Activated naive CD4-positive, alpha-beta T cell treated with anti-CD3 and anti-CD28 coated beads for 36 hours (primary cell): ENCODE results near the gene TUBA3D. TPM values are rescaled to one million over a fixed set of nuclear protein-coding genes. Genes with fewer than 3 reads are reported as not detected.
"Not testable (repeated sequence)": the region's sequence is repeated elsewhere in the genome, so short reads cannot be mapped to it uniquely, and the experiment has no call there.

Experiments used
- CTCF ChIA-PET: fragments of 350-600 bp; sonication (Branson Sonifier 250); formaldehyde crosslinking; loops from one replicate; lab custom pipeline; 2021; ENCODE audit warnings: antibody characterized with exemption; lab: Charles Lee
- DNase-seq: peaks from one replicate; pipeline ENCODE4 v3.0.0-alpha.2; 2020
- H3K27ac Mint-ChIP-seq: one replicate; pipeline ENCODE4 v1.8.0; 2021; ENCODE audit warnings: mild to moderate bottlenecking, mixed read lengths
- H3K27me3 Mint-ChIP-seq: one replicate; pipeline ENCODE4 v1.8.0; 2021; ENCODE audit warnings: low read depth, mixed read lengths
- H3K36me3 Mint-ChIP-seq: one replicate; pipeline ENCODE4 v1.8.0; 2021; ENCODE audit warnings: low read depth, mixed read lengths
- H3K4me1 Mint-ChIP-seq: one replicate; pipeline ENCODE4 v1.8.0; 2021; ENCODE audit warnings: low read depth, mixed read lengths
- H3K4me3 Mint-ChIP-seq: one replicate; pipeline ENCODE4 v1.8.0; 2021; ENCODE audit warnings: mild to moderate bottlenecking, moderate library complexity, mixed read lengths
- H3K9me3 Mint-ChIP-seq: one replicate; pipeline ENCODE4 v1.8.0; 2021; ENCODE audit warnings: mixed read lengths
- intact Hi-C: fragments of 100-400 bp; cut with micrococcal nuclease; formaldehyde crosslinking; loops from one replicate; pipeline ENCODE4 v1.15.1; 2023
- total RNA-seq, 2 experiments: library from RNA; stranded (reverse); gene quantifications; one replicate each; pipeline ENCODE4 v1.2.3, GENCODE V29; 2021

The TUBA3D gene
- total RNA-seq, 2 experiments from 2014 or later = not detected

DNA sequence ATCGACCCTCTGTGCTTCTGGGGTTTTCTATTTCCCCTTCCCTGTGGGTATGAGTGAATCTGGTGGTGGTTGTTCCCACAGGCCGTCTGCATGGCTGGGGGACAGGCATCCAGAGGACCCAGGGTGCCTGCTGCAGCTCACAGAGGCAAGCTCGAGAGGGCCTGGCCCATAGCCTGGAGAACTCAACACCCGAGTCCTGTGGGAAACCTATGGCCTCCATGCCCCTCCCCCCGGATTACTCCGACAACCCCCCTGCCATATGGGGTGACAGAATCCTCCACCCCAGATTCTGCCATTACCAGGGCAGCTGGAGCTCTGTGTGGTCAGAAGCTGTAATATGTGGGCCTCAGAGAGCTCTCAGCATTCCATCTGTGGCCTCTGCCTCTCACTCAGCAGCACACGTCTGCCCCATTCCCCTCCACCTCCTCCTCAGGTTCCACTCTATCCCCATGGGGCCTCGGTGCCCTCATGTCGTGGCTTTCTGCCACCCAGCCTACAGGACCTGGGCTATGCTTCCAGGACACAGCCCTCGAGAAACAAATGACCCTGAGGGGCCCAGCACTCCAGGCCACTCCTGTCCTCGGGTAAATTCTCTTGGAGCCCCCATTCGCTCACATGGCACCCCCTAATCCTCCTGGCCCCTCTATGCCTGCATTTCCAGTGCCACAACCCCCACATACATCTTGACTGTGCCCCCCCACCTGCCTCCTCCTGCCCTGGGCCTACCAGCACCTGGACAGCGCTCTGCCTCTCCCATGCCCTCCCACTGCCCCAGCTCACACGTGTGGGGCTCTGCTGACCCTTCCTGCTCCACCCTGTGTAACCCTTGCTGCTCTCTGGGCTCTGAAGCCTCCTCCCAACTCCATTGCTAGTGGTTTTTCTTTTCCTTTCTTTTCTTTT, 12.6 kb downstream of the TUBA3D start:
- DNase-seq = no peak
- H3K4me1 Mint-ChIP-seq = peaks cover 19% of the 10 kb centered on the region
- H3K27me3 Mint-ChIP-seq = no peaks in the 10 kb centered on the region
- H3K27ac Mint-ChIP-seq = peak overlapping the region; percentile 63
- no peaks in the 10 kb centered on the region for H3K9me3 Mint-ChIP-seq
- peaks cover 27% of the 10 kb centered on the region for H3K36me3 Mint-ChIP-seq
- no peak overlapping the region for H3K4me3 Mint-ChIP-seq
- CTCF ChIA-PET = interaction anchor here (0.6 kb wide), 1 partner anchor 41 kb away, joined by 3 read pairs; no protein-coding TSS in a partner anchor
- intact Hi-C loops = no loop called here

GRCh38 chr2:131490616-131491468, 14.9 kb downstream of the TUBA3D start:
- CTCF ChIA-PET = interaction anchor here (1.3 kb wide), 1 partner anchor 77 kb away, joined by 6 read pairs; no protein-coding TSS in a partner anchor
- H3K4me3 Mint-ChIP-seq = peak overlapping the region; percentile 83
- intact Hi-C loops = loop anchor here (5.0 to 10.0 kb wide), 3 partner anchors 64 to 1116 kb away; no protein-coding TSS in a partner anchor
- not testable (repeated sequence) for H3K27me3 Mint-ChIP-seq, H3K9me3 Mint-ChIP-seq
- peaks cover 35% of the 10 kb centered on the region for H3K4me1 Mint-ChIP-seq
- H3K36me3 Mint-ChIP-seq = peaks cover 28% of the 10 kb centered on the region
- peak overlapping the region; percentile 86 for H3K27ac Mint-ChIP-seq
- peak; percentile 54 for DNase-seq

DNA sequence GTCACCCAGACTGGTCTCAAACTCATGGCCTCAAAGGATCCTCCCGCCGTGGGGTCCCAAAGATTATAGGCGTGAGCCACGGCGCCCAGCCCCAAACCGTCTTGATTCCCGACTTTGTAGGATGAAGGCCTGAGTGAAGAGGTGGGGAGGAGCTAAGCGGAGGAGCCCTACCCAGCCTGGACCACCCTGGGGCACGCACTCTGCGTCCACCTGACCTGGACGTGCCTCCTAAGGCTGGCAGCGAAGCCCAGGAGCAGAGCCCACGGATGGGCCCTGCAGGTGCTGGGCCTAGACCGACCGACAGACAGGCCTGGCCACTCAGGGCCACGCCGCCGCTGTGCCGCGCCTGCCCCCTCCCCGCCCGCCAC, 15.5 kb downstream of the TUBA3D start:
- CTCF ChIA-PET = interaction anchor here (1.3 to 2.8 kb wide), 3 partner anchors 36 to 337 kb away, joined by 6 to 14 read pairs (median 6); partner anchors contain the start of gene CCDC74A
- not testable (repeated sequence) for DNase-seq, H3K9me3 Mint-ChIP-seq, H3K27me3 Mint-ChIP-seq
- Mint-ChIP-seq H3K36me3 (peaks cover 25% of the 10 kb centered on the region), H3K4me1 (peaks cover 37% of the 10 kb centered on the region), H3K4me3 (peak overlapping the region; percentile 83), H3K27ac (peak overlapping the region; percentile 86)
- intact Hi-C loops = loop anchor here (5.0 to 10.0 kb wide), 3 partner anchors 64 to 1117 kb away; no protein-coding TSS in a partner anchor

- H3K27me3 Mint-ChIP-seq, DNase-seq, H3K9me3 Mint-ChIP-seq: not testable (repeated sequence)
- H3K27ac Mint-ChIP-seq = peak within 1 kb of the TSS; percentile 86
- CTCF ChIA-PET = interaction anchor here (0.6 to 2.8 kb wide), 9 partner anchors 9 to 400 kb away, joined by 3 to 14 read pairs (median 4); partner anchors contain the start of gene CCDC74A
- H3K4me1 Mint-ChIP-seq = peaks cover 40% of the 10 kb centered on the region
- intact Hi-C loops = loop anchor here (1.0 to 10.0 kb wide), 13 partner anchors 35 to 1309 kb away; partner anchors contain the start of genes CCDC74A, FAM168B, IMP4 and MZT2B
- peaks cover 25% of the 10 kb centered on the region for H3K36me3 Mint-ChIP-seq
- H3K4me3 Mint-ChIP-seq = peak within 1 kb of the TSS; percentile 86
These were observed 16.1 kb downstream of the TUBA3D start, which contains the start of gene MZT2A for GRCh38 chr2:131492015-131492417. TSS of gene MZT2A (minus strand) at chr2:131492397. CDS start at chr2:131492376, 21 bp downstream.

- H3K4me3 Mint-ChIP-seq = peak overlapping the region; percentile 86
- intact Hi-C loops = loop anchor here (1.0 to 10.0 kb wide), 13 partner anchors 35 to 1310 kb away; partner anchors contain the start of genes CCDC74A, FAM168B, IMP4 and MZT2B
- no peaks in the 10 kb centered on the region for H3K27me3 Mint-ChIP-seq
- no peaks in the 10 kb centered on the region for H3K9me3 Mint-ChIP-seq
- DNase-seq = peak; percentile 95
- H3K4me1 Mint-ChIP-seq = peaks cover 43% of the 10 kb centered on the region
- H3K36me3 Mint-ChIP-seq = peaks cover 25% of the 10 kb centered on the region
- CTCF ChIA-PET = interaction anchor here (0.6 to 2.8 kb wide), 13 partner anchors 9 to 402 kb away, joined by 3 to 14 read pairs (median 4); partner anchors contain the start of gene CCDC74A
- peak overlapping the region; percentile 85 for H3K27ac Mint-ChIP-seq
These were observed 16.7 kb downstream of the TUBA3D start for GRCh38 chr2:131492418-131493198.

- CTCF ChIA-PET = interaction anchor here (0.6 to 2.8 kb wide), 11 partner anchors 10 to 403 kb away, joined by 3 to 14 read pairs (median 4); partner anchors contain the start of gene CCDC74A
- H3K27me3 Mint-ChIP-seq = no peaks in the 10 kb centered on the region
- DNase-seq = peak; percentile 16
- peak overlapping the region; percentile 85 for H3K27ac Mint-ChIP-seq
- peaks cover 24% of the 10 kb centered on the region for H3K36me3 Mint-ChIP-seq
- intact Hi-C loops = loop anchor here (2.0 to 10.0 kb wide), 8 partner anchors 53 to 1311 kb away; partner anchors contain the start of genes IMP4 and MZT2B
- peaks cover 49% of the 10 kb centered on the region for H3K4me1 Mint-ChIP-seq
- no peaks in the 10 kb centered on the region for H3K9me3 Mint-ChIP-seq
- H3K4me3 Mint-ChIP-seq = peak overlapping the region; percentile 86
These were observed 17.5 kb downstream of the TUBA3D start for GRCh38 chr2:131493199-131493968.

GRCh38 chr2:131495506-131495905, 19.6 kb downstream of the TUBA3D start:
- Mint-ChIP-seq H3K4me1 (peaks cover 42% of the 10 kb centered on the region), H3K36me3 (peaks cover 21% of the 10 kb centered on the region), H3K4me3 (peak overlapping the region; percentile 29)
- DNase-seq, H3K27me3 Mint-ChIP-seq, CTCF ChIA-PET, H3K9me3 Mint-ChIP-seq, H3K27ac Mint-ChIP-seq: not testable (repeated sequence)
- intact Hi-C loops = loop anchor here (10.0 kb wide), 1 partner anchor 1121 kb away; no protein-coding TSS in a partner anchor

DNA sequence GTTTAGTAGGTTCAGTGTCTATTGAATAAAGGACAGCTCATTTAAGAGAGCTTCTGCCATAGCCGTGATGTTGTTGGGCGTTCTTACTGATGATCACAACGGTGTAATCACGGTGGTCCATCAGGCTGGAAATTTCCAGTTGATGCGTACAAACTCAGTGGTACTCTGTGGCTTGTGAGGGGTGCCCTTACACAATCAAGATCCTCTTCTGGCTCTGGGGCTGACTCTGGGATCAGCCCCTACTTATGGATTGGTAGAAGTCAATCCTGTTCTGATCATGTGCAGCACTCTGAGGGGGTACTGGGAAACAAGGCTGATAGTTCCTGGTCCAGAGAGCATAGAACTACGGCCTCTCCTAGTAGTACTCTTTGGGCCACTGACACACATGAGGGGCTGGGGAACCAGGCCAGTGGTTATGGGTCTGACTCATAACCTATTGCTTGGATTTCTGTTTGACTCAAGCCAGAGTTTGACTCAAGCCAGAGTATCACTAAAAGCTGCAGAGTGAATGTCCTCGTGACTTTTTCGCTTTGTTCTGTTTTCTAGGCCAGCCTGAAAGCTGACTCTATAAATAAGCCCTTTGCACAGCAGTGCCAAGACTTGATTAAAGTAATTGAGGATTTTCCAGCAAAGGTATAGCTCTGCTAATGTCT, 22.5 kb downstream of the TUBA3D start:
- CTCF ChIA-PET, H3K4me3 Mint-ChIP-seq, H3K9me3 Mint-ChIP-seq, H3K27me3 Mint-ChIP-seq: not testable (repeated sequence)
- H3K4me1 Mint-ChIP-seq = peaks cover 35% of the 10 kb centered on the region
- peak overlapping the region; percentile 4 for H3K27ac Mint-ChIP-seq
- DNase-seq = peak; percentile 26
- H3K36me3 Mint-ChIP-seq = peaks cover 16% of the 10 kb centered on the region
- intact Hi-C loops = loop anchor here (10.0 kb wide), 1 partner anchor 1124 kb away; no protein-coding TSS in a partner anchor

GRCh38 chr2:131503587-131503986, 27.7 kb downstream of the TUBA3D start:
- H3K27me3 Mint-ChIP-seq, H3K9me3 Mint-ChIP-seq, DNase-seq, H3K4me3 Mint-ChIP-seq, H3K4me1 Mint-ChIP-seq, H3K27ac Mint-ChIP-seq, CTCF ChIA-PET, intact Hi-C loops: not testable (repeated sequence)
- H3K36me3 Mint-ChIP-seq = peaks cover 35% of the 10 kb centered on the region

DNA sequence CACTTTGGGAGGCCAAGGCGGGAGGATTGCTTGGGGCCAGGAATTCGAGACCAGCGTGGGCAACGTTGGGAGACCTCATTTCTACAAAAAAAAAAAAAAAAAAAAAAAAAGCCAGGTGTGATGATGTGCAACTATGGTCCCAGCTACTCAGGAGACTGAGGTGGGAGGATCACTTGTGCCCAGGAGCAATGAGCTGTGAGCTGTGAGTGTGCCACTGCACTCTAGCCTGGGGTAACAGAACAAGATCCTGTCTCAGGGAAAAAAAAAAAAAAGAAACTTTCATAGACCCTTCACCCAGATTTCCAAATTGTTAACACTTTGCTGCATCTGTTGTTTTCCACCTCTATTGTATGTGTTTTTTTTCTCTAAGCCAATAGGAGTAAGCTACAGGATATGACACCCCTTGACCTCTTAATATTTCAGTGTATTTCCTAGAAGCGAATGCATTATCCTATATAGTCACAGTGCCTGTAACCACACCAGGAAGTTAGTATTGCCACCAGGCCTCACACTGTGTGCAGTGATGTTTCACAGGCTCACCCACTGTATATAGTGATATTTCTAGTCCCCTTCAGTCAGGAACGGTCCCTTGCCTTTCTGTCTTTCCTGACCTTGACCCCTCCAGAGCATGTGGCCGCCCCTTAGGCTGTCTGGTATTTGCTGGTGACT, 28.3 kb downstream of the TUBA3D start:
- H3K4me3 Mint-ChIP-seq, H3K27ac Mint-ChIP-seq, H3K9me3 Mint-ChIP-seq, H3K27me3 Mint-ChIP-seq, intact Hi-C loops, H3K4me1 Mint-ChIP-seq, DNase-seq: not testable (repeated sequence)
- H3K36me3 Mint-ChIP-seq = peaks cover 35% of the 10 kb centered on the region
- CTCF ChIA-PET = interaction anchor here (1.0 kb wide), 1 partner anchor 11 kb away, joined by 4 read pairs; no protein-coding TSS in a partner anchor
